WERI-Rb-1 (cell line): Measurements from ENCODE around the gene CAB39L.

Source experiments
- DNase-seq: peaks from one replicate; pipeline ENCODE4 v3.0.0-alpha.2; 2020
- H3K27ac ChIP-seq: fragments of 250-450 bp; sonication (Bioruptor Pico); 2 replicates; pipeline ENCODE4 v1.5.1; 2020; ENCODE audit warnings: mild to moderate bottlenecking, moderate library complexity
- H3K27me3 ChIP-seq: fragments of 250-450 bp; sonication (Bioruptor Pico); 2 replicates; pipeline ENCODE4 v1.5.1; 2021; ENCODE audit warnings: mild to moderate bottlenecking, low read depth, moderate library complexity; ENCODE audit not compliant: insufficient read depth, severe bottlenecking
- H3K36me3 ChIP-seq: fragments of 250-450 bp; sonication (Bioruptor Pico); 2 replicates; pipeline ENCODE4 v1.5.1; 2020; ENCODE audit warnings: mild to moderate bottlenecking, moderate library complexity
- H3K4me3 ChIP-seq: 2 replicates; pipeline ENCODE4 v1.5.1; 2011; ENCODE audit warnings: low read depth, mild to moderate bottlenecking, control low read depth, low read length
- H3K9me3 ChIP-seq: fragments of 250-450 bp; sonication (Bioruptor Pico); 2 replicates; pipeline ENCODE4 v1.5.1; 2021; ENCODE audit warnings: mild to moderate bottlenecking, moderate library complexity; ENCODE audit not compliant: severe bottlenecking
- TF ChIP-seq, protein P1 (sequence below): IDR thresholded peaks from 2 replicates; pipeline ENCODE4 v1.5.1; 2011; ENCODE audit warnings: low read depth, mild to moderate bottlenecking, control low read depth, inconsistent platforms, low read length

Gene CAB39L

DNA sequence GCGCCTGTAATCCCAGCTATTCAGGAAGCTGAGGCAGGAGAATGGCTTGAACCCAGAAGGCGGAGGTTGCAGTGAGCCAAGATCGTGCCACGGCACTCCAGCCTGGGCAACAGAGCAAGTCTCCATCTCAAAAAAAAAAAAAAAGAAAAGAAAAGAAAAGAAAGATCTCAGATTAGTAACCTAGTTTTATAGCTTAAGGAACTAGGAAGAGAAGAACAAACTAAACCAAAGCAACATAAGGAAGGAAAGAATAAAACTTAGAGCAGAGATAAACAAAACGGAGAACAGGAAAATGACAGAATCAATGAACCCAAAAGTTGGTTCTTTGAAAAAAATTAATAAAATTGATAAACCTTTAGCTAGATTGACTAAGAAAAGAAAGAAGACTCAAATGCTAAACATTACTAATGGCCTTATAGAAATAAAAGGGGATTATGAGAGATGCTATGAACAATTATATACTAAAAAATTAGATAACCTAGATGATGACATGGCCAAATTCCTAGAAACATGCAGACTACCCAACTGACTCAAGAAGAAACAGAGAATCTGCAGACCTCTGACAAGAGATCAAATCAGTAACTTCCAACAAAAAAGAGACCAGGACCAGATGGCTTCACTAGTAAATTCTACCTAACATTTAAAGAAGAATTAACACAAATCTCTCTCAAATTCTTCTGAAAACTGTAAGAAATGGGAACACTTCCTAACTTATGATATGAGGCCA is 127.9 kb downstream of the CAB39L start:
- Histone ChIP-seq H3K4me3 (no peak overlapping the region), H3K9me3 (no peaks in the 10 kb centered on the region), H3K27me3 (no peaks in the 10 kb centered on the region), H3K36me3 (no peaks in the 10 kb centered on the region), H3K27ac (no peak overlapping the region)
- TF ChIP-seq, protein P1, sequence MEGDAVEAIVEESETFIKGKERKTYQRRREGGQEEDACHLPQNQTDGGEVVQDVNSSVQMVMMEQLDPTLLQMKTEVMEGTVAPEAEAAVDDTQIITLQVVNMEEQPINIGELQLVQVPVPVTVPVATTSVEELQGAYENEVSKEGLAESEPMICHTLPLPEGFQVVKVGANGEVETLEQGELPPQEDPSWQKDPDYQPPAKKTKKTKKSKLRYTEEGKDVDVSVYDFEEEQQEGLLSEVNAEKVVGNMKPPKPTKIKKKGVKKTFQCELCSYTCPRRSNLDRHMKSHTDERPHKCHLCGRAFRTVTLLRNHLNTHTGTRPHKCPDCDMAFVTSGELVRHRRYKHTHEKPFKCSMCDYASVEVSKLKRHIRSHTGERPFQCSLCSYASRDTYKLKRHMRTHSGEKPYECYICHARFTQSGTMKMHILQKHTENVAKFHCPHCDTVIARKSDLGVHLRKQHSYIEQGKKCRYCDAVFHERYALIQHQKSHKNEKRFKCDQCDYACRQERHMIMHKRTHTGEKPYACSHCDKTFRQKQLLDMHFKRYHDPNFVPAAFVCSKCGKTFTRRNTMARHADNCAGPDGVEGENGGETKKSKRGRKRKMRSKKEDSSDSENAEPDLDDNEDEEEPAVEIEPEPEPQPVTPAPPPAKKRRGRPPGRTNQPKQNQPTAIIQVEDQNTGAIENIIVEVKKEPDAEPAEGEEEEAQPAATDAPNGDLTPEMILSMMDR, result no peak
- no peak for DNase-seq

DNA sequence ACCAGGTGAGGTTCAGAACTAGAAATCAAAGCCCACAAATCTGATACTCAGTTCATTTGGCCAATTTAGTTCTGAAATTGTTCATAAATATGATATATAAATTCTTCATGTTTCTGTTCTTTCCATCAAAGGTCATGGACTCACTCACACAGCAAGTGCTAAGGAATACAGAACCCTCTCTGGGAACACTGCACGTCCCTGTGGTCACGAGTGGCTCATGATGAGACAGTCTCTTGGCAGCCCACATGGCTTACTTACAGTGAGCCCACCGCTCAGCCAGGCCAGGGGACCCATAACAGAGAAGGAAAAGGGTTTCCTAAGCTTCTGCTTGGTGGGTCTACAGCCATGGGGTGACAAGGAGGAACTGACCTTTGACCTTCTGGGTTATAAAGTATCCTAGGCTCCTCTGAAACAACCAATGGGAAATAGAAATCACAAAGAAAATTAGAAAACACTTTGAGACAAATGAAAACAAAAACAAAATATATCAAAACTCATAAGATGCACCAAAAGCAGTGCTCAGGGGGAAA is 128.8 kb downstream of the CAB39L start:
- TF ChIP-seq, protein P1, result no peak
- H3K36me3 ChIP-seq, result no peaks in the 10 kb centered on the region
- no peaks in the 10 kb centered on the region for H3K27me3 ChIP-seq
- DNase-seq, result no peak
- no peak overlapping the region for H3K4me3 ChIP-seq
- H3K27ac ChIP-seq, result no peak overlapping the region
- no peaks in the 10 kb centered on the region for H3K9me3 ChIP-seq

DNA sequence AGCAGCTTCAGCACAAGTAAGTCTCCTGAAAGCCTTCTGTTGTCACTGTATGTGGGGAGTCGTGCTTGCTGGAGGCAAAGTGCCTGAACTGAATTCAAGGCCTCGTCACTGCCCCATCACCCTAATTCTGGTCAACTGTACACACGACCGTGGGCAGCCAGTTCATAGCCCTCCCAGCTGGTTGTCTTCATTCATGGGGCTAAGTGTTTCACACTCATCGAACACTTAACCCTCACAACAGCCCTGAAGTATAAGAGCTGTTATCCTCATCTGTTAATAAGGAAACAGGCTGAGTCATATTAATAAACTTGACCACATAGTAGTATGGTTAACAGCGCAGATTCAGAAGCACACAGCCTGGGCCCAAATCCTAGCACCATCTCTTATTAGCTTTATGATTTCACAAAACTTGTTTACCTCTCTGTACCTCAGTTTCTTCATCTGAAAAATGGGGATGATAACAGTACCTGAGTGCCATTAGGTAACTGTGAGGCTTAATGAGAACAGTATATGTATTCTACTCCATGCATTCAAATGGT is 129.5 kb downstream of the CAB39L start:
- H3K9me3 ChIP-seq, result no peaks in the 10 kb centered on the region
- H3K4me3 ChIP-seq, result no peak overlapping the region
- H3K27me3 ChIP-seq, result no peaks in the 10 kb centered on the region
- H3K27ac ChIP-seq, result no peak overlapping the region
- DNase-seq, result no peak
- H3K36me3 ChIP-seq, result no peaks in the 10 kb centered on the region
- TF ChIP-seq, protein P1, result no peak

DNA sequence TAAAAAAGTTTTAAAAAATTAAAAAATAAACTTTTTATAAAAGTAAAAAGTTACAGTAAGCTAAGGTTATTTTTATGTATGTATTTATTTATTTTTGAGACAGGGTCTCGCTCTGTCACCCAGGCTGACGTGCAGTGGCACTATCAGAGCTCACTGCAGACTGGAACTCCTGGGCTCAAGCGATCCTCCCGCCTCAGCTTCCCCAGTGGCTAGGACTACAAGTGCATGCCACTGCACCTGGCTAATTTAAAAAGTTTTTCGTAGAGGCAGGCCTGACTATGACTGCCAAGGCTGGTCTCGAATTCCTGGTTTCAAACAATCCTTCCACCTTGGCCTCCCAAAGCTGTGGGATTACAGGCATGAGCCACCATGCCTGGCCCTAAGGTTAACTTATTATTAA is 132.0 kb downstream of the CAB39L start:
- Histone ChIP-seq H3K9me3 (no peaks in the 10 kb centered on the region), H3K36me3 (no peaks in the 10 kb centered on the region), H3K27me3 (no peaks in the 10 kb centered on the region), H3K4me3 (no peak overlapping the region), H3K27ac (no peak overlapping the region)
- TF ChIP-seq, protein P1, result no peak
- DNase-seq, result no peak

DNA sequence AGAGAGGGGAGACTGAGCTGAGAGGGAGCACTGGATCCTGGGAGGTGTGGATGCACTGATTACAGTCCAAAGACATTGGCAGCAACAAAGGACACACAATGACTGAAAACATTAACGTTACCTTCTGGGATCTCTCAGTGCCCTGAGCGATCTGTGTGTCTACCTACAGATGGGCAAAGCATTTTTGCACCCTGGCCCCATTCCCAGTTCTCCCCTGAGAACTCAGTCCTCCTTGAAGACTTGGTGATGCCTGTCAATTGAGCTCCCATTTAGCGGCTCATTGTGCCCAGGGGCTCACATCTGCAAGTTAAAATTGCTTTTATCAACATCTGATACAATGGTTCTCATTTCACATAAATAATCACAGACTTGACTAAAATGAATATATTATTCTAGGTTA is 133.6 kb downstream of the CAB39L start:
- H3K27me3 ChIP-seq, result no peaks in the 10 kb centered on the region
- TF ChIP-seq, protein P1, result no peak
- H3K9me3 ChIP-seq, result no peaks in the 10 kb centered on the region
- no peak overlapping the region for H3K4me3 ChIP-seq
- H3K27ac ChIP-seq, result no peak overlapping the region
- H3K36me3 ChIP-seq, result no peaks in the 10 kb centered on the region
- DNase-seq, result no peak

DNA sequence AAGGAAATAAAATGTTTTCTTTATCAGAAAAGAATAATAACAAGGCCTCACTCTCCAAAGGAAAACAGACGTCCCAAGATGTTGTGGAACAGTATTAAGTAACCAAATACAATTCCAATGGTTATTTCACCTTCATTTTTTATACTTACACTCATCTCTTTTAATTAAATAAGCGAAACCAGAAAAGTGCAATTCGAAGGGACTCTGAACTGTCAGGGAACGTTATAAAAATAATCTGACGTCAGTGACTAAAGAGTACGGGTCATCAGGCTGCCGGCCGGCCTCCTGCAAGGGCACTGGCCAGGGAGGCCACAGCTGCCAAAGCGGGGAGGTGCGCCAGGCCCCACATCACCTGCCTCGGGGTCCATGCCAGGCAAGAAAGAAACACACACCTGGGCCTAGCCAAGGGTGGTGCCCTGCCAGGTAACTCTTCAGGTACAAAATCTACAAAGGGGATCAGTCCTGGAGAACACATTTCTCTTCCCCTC is 134.9 kb downstream of the CAB39L start:
- H3K27ac ChIP-seq, result no peak overlapping the region
- H3K36me3 ChIP-seq, result no peaks in the 10 kb centered on the region
- TF ChIP-seq, protein P1, result no peak
- H3K9me3 ChIP-seq, result no peaks in the 10 kb centered on the region
- H3K4me3 ChIP-seq, result no peak overlapping the region
- DNase-seq, result no peak
- no peaks in the 10 kb centered on the region for H3K27me3 ChIP-seq
